ENCODE data around the gene ZNF804A.

DNA sequence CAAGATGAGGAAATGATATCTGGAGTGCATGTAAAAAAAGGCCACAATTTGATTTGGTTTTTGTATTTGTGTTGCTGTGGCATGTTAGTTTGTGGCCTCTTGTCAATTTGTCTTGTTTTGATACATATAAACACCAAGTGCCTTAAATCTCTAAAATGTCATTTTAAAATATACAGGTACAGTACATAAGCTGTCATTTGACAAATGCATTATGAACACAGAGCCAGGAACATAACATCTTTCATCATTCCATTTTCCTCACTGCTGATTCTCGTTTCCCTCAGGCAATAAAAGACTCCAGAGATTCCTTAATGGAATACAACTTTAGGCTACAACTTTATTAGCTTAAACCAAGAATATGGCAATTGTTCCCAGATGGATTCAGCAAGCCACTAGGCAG is 217.5 kb downstream of the ZNF804A start:
- TF ChIP-seq, protein P1, sequence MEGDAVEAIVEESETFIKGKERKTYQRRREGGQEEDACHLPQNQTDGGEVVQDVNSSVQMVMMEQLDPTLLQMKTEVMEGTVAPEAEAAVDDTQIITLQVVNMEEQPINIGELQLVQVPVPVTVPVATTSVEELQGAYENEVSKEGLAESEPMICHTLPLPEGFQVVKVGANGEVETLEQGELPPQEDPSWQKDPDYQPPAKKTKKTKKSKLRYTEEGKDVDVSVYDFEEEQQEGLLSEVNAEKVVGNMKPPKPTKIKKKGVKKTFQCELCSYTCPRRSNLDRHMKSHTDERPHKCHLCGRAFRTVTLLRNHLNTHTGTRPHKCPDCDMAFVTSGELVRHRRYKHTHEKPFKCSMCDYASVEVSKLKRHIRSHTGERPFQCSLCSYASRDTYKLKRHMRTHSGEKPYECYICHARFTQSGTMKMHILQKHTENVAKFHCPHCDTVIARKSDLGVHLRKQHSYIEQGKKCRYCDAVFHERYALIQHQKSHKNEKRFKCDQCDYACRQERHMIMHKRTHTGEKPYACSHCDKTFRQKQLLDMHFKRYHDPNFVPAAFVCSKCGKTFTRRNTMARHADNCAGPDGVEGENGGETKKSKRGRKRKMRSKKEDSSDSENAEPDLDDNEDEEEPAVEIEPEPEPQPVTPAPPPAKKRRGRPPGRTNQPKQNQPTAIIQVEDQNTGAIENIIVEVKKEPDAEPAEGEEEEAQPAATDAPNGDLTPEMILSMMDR (IDR thresholded peaks at IDR 0.05) = no peak
- no peak for TF ChIP-seq POLR2A (IDR thresholded peaks at IDR 0.05)
